WTC11 (cell line): Measurements from ENCODE around the gene PRELID3B. TPM values are rescaled to one million over a fixed set of nuclear protein-coding genes. Genes with fewer than 3 reads are reported as not detected.

Experiments used
- ATAC-seq: fragments of 200-7000 bp; cut with Tn5 transposase; 2 replicates; pipeline ENCODE4 v1.10.0; 2021; ENCODE audit warnings: mild to moderate bottlenecking, moderate library complexity
- CTCF ChIA-PET: fragments of 300-600 bp; sonication (Branson Sonifier 250); formaldehyde crosslinking; loops from one replicate; lab custom pipeline; 2021; ENCODE audit warnings: antibody characterized with exemption; lab: Charles Lee
- POLR2A ChIA-PET: fragments of 350-600 bp; sonication (Branson Sonifier 250); formaldehyde crosslinking; loops from one replicate; lab custom pipeline; 2021; ENCODE audit warnings: antibody characterized with exemption; lab: Charles Lee
- DNase-seq: peaks from one replicate; pipeline ENCODE4 v3.0.0; 2021; ENCODE audit warnings: low spot score
- H3K27ac Mint-ChIP-seq: 2 replicates; pipeline ENCODE4 v1.8.0; 2021; ENCODE audit warnings: mixed read lengths
- H3K27me3 Mint-ChIP-seq: 2 replicates; pipeline ENCODE4 v1.8.0; 2021; ENCODE audit warnings: low read depth, mild to moderate bottlenecking, moderate library complexity, mixed read lengths
- H3K36me3 Mint-ChIP-seq: 2 replicates; pipeline ENCODE4 v1.8.0; 2021; ENCODE audit warnings: mixed read lengths
- H3K4me1 Mint-ChIP-seq: 2 replicates; pipeline ENCODE4 v1.8.0; 2022; ENCODE audit warnings: mixed read lengths
- H3K4me3 Mint-ChIP-seq: 2 replicates; pipeline ENCODE4 v1.8.0; 2021; ENCODE audit warnings: mild to moderate bottlenecking, moderate library complexity, mixed read lengths
- H3K9me3 Mint-ChIP-seq: 2 replicates; pipeline ENCODE4 v1.8.0; 2021; ENCODE audit warnings: mixed read lengths
- E2F5 ChIP-seq: sonication (generic); formaldehyde crosslinking; IDR thresholded peaks from 2 replicates; pipeline ENCODE4 v1.8.1; 2022; ENCODE audit warnings: mild to moderate bottlenecking, moderate library complexity, missing genetic modification reagents
- IRF2 ChIP-seq: sonication (generic); formaldehyde crosslinking; IDR thresholded peaks from 2 replicates; pipeline ENCODE4 v1.8.0; 2022; ENCODE audit warnings: low read depth, missing genetic modification reagents, borderline replicate concordance
- JUN ChIP-seq: sonication (generic); formaldehyde crosslinking; IDR thresholded peaks from 2 replicates; pipeline ENCODE4 v1.8.0; 2023; ENCODE audit warnings: mild to moderate bottlenecking, missing genetic modification reagents
- MXD4 ChIP-seq: fragments of 250-450 bp; sonication (Bioruptor Pico); IDR thresholded peaks from 2 replicates; pipeline ENCODE4 v1.8.0; 2021; ENCODE audit warnings: mild to moderate bottlenecking, moderate library complexity, borderline replicate concordance
- NR2C2 ChIP-seq: sonication (generic); formaldehyde crosslinking; IDR thresholded peaks from 2 replicates; pipeline ENCODE4 v1.8.0; 2022; ENCODE audit warnings: mild to moderate bottlenecking, missing genetic modification reagents
- SOX15 ChIP-seq: fragments of 250-450 bp; sonication (Bioruptor Pico); IDR thresholded peaks from 2 replicates; pipeline ENCODE4 v1.9.0; 2021; ENCODE audit warnings: mild to moderate bottlenecking
- SP1 ChIP-seq: sonication (generic); formaldehyde crosslinking; conservative IDR thresholded peaks from 2 replicates; pipeline ENCODE4 v1.8.1; 2022; ENCODE audit warnings: missing genetic modification reagents
- STAT6 ChIP-seq: sonication (generic); formaldehyde crosslinking; conservative IDR thresholded peaks from 2 replicates; pipeline ENCODE4 v1.8.1; 2023; ENCODE audit warnings: mild to moderate bottlenecking, low read depth, missing genetic modification reagents, moderate library complexity
- TCF7 ChIP-seq: sonication (generic); formaldehyde crosslinking; IDR thresholded peaks from 2 replicates; pipeline ENCODE4 v1.8.0; 2022; ENCODE audit warnings: mild to moderate bottlenecking, low read depth, missing genetic modification reagents, moderate library complexity
- ZNF138 ChIP-seq: sonication (generic); formaldehyde crosslinking; conservative IDR thresholded peaks from 2 replicates; pipeline ENCODE4 v1.8.1; 2022; ENCODE audit warnings: mild to moderate bottlenecking, moderate library complexity, missing genetic modification reagents
- ZNF263 ChIP-seq: sonication (generic); formaldehyde crosslinking; IDR thresholded peaks from 2 replicates; pipeline ENCODE4 v1.8.1; 2022; ENCODE audit warnings: low read depth, mild to moderate bottlenecking, moderate library complexity, missing genetic modification reagents
- total RNA-seq: library from RNA; stranded (reverse); gene quantifications from 3 replicates; pipeline ENCODE4 v1.2.3, GENCODE V29; 2021
- TF ChIP-seq, protein P1 (sequence below): fragments of 250-450 bp; sonication (Bioruptor Pico); IDR thresholded peaks from 2 replicates; pipeline ENCODE4 v1.9.0; 2021; ENCODE audit warnings: mild to moderate bottlenecking
- TF ChIP-seq, protein P2 (sequence below): sonication (generic); formaldehyde crosslinking; IDR thresholded peaks from 2 replicates; pipeline ENCODE4 v1.8.0; 2023; ENCODE audit warnings: missing genetic modification reagents
- TF ChIP-seq, protein P3 (sequence below): fragments of 250-450 bp; sonication (Bioruptor Pico); IDR thresholded peaks from 2 replicates; pipeline ENCODE4 v2.1.2; 2022; ENCODE audit warnings: mild to moderate bottlenecking, moderate library complexity
- TF ChIP-seq, protein P4 (sequence below): sonication (generic); formaldehyde crosslinking; IDR thresholded peaks from 2 replicates; pipeline ENCODE4 v1.8.0; 2023; ENCODE audit warnings: missing genetic modification reagents, mild to moderate bottlenecking, borderline replicate concordance

Gene PRELID3B
- total RNA-seq, 1 experiment from 2014 or later, result 46.9 TPM

DNA sequence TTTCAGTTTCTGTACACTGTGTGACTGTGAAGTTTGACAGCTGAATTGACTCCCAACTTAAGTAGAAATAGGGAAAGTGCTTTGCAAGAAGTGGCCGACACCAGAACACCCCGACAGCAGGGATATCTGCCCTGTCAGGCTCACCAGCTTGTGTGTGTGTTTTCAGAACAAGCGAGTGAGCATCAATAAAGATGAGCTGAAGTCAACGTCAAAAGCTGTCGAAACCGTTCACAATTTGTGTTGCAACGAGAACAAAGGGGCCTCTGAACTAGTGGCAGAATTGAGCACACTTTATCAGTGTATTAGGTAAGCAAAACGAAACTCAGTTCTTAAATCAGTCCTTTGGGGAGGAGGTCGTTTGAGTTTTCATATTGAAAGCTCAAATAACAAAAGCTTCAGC is 50.9 kb downstream of the PRELID3B start (continued):
- TF ChIP-seq ZNF138 (CRISPR knock-in tag), result no peak

DNA sequence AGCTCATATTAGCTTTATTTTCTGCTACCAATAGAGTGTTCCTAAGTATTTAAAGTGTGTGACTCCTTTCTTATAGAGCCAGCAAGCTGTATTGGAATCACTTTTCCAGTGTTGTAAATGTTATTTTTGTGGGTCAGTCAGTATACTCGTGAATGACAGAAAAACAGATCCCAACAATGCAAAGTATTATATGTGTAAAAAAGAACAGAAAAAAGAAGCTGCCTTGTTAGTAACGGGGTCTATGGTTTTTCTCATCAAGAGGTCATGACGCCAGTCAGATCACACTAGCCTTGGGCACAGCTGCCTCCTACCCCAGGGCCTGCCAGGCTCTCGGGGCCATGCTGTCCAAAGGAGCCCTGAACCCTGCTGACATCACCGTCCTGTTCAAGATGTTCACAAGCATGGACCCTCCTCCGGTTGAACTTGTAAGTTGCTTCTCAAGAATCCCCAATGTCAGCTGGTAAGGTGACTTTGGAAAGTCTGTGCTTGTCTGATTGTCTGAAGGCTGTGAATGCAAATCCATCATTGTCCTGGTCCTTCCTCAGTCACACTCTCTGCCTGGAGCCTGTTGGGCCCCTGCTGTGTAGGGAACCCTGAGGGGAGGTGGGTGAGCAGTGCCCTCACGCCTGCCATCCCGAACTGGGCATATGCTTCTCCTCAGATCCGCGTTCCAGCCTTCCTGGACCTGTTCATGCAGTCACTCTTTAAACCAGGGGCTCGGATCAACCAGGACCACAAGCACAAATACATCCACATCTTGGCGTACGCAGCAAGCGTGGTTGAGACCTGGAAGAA is 51.7 kb downstream of the PRELID3B start:
- Mint-ChIP-seq H3K9me3 (no peaks in the 10 kb centered on the region), H3K36me3 (peaks cover 87% of the 10 kb centered on the region), H3K4me1 (no peaks in the 10 kb centered on the region), H3K27me3 (no peaks in the 10 kb centered on the region), H3K4me3 (no peak overlapping the region), H3K27ac (no peak overlapping the region)
- DNase-seq (no peak), ATAC-seq (no peak)
- TF ChIP-seq MXD4 (no peak), SOX15 (CRISPR knock-in tag) (no peak), ZNF138 (CRISPR knock-in tag) (no peak), SP1 (CRISPR knock-in tag) (no peak)
- TF ChIP-seq, protein P1, sequence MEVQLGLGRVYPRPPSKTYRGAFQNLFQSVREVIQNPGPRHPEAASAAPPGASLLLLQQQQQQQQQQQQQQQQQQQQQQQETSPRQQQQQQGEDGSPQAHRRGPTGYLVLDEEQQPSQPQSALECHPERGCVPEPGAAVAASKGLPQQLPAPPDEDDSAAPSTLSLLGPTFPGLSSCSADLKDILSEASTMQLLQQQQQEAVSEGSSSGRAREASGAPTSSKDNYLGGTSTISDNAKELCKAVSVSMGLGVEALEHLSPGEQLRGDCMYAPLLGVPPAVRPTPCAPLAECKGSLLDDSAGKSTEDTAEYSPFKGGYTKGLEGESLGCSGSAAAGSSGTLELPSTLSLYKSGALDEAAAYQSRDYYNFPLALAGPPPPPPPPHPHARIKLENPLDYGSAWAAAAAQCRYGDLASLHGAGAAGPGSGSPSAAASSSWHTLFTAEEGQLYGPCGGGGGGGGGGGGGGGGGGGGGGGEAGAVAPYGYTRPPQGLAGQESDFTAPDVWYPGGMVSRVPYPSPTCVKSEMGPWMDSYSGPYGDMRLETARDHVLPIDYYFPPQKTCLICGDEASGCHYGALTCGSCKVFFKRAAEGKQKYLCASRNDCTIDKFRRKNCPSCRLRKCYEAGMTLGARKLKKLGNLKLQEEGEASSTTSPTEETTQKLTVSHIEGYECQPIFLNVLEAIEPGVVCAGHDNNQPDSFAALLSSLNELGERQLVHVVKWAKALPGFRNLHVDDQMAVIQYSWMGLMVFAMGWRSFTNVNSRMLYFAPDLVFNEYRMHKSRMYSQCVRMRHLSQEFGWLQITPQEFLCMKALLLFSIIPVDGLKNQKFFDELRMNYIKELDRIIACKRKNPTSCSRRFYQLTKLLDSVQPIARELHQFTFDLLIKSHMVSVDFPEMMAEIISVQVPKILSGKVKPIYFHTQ (CRISPR knock-in tag), result no peak
- TF ChIP-seq, protein P2, sequence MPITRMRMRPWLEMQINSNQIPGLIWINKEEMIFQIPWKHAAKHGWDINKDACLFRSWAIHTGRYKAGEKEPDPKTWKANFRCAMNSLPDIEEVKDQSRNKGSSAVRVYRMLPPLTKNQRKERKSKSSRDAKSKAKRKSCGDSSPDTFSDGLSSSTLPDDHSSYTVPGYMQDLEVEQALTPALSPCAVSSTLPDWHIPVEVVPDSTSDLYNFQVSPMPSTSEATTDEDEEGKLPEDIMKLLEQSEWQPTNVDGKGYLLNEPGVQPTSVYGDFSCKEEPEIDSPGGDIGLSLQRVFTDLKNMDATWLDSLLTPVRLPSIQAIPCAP (CRISPR knock-in tag), result no peak
- TF ChIP-seq, protein P3, sequence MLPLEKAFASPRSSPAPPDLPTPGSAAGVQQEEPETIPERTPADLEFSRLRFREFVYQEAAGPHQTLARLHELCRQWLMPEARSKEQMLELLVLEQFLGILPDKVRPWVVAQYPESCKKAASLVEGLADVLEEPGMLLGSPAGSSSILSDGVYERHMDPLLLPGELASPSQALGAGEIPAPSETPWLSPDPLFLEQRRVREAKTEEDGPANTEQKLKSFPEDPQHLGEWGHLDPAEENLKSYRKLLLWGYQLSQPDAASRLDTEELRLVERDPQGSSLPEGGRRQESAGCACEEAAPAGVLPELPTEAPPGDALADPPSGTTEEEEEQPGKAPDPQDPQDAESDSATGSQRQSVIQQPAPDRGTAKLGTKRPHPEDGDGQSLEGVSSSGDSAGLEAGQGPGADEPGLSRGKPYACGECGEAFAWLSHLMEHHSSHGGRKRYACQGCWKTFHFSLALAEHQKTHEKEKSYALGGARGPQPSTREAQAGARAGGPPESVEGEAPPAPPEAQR (CRISPR knock-in tag), result no peak
- POLR2A ChIA-PET, result interaction anchor here (0.8 to 0.9 kb wide), 2 partner anchors 83 to 121 kb away, joined by 5 to 8 read pairs; no protein-coding TSS in a partner anchor
- CTCF ChIA-PET, result no interaction called here

DNA sequence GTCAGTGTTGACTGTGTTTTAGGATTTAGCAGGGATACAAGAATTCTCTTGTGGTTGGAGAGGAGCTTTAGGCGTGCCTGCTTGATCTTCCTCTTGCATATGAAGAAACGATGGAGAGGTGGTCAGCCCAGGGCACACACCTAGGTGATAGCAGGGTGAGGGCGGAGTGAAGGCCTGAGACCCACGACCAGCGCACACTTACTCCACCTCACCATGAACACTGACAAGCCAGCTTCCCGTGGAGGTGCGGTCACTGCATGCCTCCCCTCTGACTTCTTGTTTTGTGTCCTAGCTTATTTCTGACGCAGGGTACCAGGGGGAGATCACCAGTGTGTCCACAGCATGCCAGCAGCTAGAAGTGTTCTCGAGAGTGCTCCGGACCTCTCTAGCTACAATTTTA is 53.4 kb downstream of the PRELID3B start:
- H3K27ac Mint-ChIP-seq, result no peak overlapping the region
- H3K4me1 Mint-ChIP-seq, result peaks cover 5% of the 10 kb centered on the region
- ATAC-seq, result no peak
- ChIA-PET POLR2A (no interaction called here), CTCF (interaction anchor here (0.6 kb wide), 1 partner anchor 10 kb away, joined by 3 read pairs; no protein-coding TSS in a partner anchor)
- peaks cover 76% of the 10 kb centered on the region for H3K36me3 Mint-ChIP-seq
- H3K9me3 Mint-ChIP-seq, result no peaks in the 10 kb centered on the region
- no peak for DNase-seq
- H3K27me3 Mint-ChIP-seq, result no peaks in the 10 kb centered on the region
- no peak overlapping the region for H3K4me3 Mint-ChIP-seq
- TF ChIP-seq NR2C2 (CRISPR knock-in tag), result no peak
- TF ChIP-seq IRF2 (CRISPR knock-in tag), result no peak
- no peak for TF ChIP-seq ZNF263
- TF ChIP-seq TCF7 (CRISPR knock-in tag), result no peak
- TF ChIP-seq JUN, result no peak
- TF ChIP-seq E2F5 (CRISPR knock-in tag), result no peak
- TF ChIP-seq STAT6 (CRISPR knock-in tag), result no peak
- TF ChIP-seq, protein P4, sequence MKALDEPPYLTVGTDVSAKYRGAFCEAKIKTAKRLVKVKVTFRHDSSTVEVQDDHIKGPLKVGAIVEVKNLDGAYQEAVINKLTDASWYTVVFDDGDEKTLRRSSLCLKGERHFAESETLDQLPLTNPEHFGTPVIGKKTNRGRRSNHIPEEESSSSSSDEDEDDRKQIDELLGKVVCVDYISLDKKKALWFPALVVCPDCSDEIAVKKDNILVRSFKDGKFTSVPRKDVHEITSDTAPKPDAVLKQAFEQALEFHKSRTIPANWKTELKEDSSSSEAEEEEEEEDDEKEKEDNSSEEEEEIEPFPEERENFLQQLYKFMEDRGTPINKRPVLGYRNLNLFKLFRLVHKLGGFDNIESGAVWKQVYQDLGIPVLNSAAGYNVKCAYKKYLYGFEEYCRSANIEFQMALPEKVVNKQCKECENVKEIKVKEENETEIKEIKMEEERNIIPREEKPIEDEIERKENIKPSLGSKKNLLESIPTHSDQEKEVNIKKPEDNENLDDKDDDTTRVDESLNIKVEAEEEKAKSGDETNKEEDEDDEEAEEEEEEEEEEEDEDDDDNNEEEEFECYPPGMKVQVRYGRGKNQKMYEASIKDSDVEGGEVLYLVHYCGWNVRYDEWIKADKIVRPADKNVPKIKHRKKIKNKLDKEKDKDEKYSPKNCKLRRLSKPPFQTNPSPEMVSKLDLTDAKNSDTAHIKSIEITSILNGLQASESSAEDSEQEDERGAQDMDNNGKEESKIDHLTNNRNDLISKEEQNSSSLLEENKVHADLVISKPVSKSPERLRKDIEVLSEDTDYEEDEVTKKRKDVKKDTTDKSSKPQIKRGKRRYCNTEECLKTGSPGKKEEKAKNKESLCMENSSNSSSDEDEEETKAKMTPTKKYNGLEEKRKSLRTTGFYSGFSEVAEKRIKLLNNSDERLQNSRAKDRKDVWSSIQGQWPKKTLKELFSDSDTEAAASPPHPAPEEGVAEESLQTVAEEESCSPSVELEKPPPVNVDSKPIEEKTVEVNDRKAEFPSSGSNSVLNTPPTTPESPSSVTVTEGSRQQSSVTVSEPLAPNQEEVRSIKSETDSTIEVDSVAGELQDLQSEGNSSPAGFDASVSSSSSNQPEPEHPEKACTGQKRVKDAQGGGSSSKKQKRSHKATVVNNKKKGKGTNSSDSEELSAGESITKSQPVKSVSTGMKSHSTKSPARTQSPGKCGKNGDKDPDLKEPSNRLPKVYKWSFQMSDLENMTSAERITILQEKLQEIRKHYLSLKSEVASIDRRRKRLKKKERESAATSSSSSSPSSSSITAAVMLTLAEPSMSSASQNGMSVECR (CRISPR knock-in tag), result no peak
